Activated CD8-positive, alpha-beta memory T cell treated with anti-CD3 and anti-CD28 coated beads for 36 hours (primary cell): ENCODE measurements around the gene EXOC3L4. TPM values are rescaled to one million over a fixed set of nuclear protein-coding genes. Genes with fewer than 3 reads are reported as not detected.
"Not testable (repeated sequence)": the region's sequence is repeated elsewhere in the genome, so short reads cannot be mapped to it uniquely, and the experiment has no call there.

Source experiments
- CTCF ChIA-PET: fragments of 350-600 bp; sonication (Branson Sonifier 250); formaldehyde crosslinking; loops from one replicate; lab custom pipeline; 2021; ENCODE audit warnings: antibody characterized with exemption; lab: Charles Lee
- POLR2A ChIA-PET: fragments of 350-600 bp; sonication (Branson Sonifier 250); formaldehyde crosslinking; loops from one replicate; lab custom pipeline; 2021; ENCODE audit warnings: antibody characterized with exemption; lab: Charles Lee
- total RNA-seq, 2 experiments: library from RNA; stranded (reverse); gene quantifications; one replicate each; pipeline ENCODE4 v1.2.3, GENCODE V29; 2021

EXOC3L4 gene
- total RNA-seq, 2 experiments from 2014 or later, result not detected

- POLR2A ChIA-PET, result no interaction called here
- CTCF ChIA-PET, result no interaction called here
Measured at GRCh38 chr14:103155010-103155409, 60.5 kb downstream of the EXOC3L4 start.

DNA sequence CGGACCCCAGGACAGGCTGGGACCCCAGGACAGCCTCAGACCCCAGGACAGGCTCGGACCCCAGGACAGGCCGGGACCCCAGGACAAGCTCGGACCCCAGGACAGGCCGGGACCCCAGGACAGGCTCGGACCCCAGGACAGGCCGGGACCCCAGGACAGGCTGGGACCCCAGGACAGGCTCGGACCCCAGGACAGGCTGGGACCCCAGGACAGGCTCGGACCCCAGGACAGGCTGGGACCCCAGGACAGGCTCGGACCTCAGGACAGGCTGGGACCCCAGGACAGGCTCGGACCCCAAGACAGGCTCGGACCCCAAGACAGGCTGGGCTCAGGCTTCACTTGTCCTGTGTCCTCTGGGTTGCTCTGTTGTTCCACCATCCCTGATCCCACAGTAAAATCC is 60.9 kb downstream of the EXOC3L4 start:
- CTCF ChIA-PET, POLR2A ChIA-PET: not testable (repeated sequence)

GRCh38 chr14:103155826-103156394 is 61.4 kb downstream of the EXOC3L4 start:
- ChIA-PET CTCF (no interaction called here), POLR2A (no interaction called here)

- POLR2A ChIA-PET, result no interaction called here
- CTCF ChIA-PET, result no interaction called here
Measured at GRCh38 chr14:103156651-103157378, 62.3 kb downstream of the EXOC3L4 start.

GRCh38 chr14:103157969-103158368 is 63.4 kb downstream of the EXOC3L4 start:
- ChIA-PET POLR2A (no interaction called here), CTCF (no interaction called here)

- POLR2A ChIA-PET, result no interaction called here
Measured at GRCh38 chr14:103158688-103159087, 64.2 kb downstream of the EXOC3L4 start.

More at GRCh38 chr14:103158688-103159087, 64.2 kb downstream of the EXOC3L4 start:
- CTCF ChIA-PET, result no interaction called here

Other genes with a start within 250 kb of the EXOC3L4 start
- gene AMN, start 172.1 kb upstream of the EXOC3L4 start, total RNA-seq, result under 1 TPM; 0.71 to 0.72 TPM
- gene CDC42BPB, start 37.2 kb upstream of the EXOC3L4 start, total RNA-seq, result 1 to 10 TPM; 2.0 to 2.3 TPM
- not detected for gene LBHD2, start 10.5 kb upstream of the EXOC3L4 start, total RNA-seq
- gene TNFAIP2, start 28.7 kb downstream of the EXOC3L4 start, total RNA-seq, result 1 to 10 TPM in 1 of 2 experiments, under 1 TPM in 1; 0.82 to 1.1 TPM
- gene EIF5, start 239.5 kb downstream of the EXOC3L4 start, total RNA-seq, result 100 to 1,000 TPM; 365 to 375 TPM